ENCODE measurements around the gene LRBA.
"Not testable (repeated sequence)": the region's sequence is repeated elsewhere in the genome, so short reads cannot be mapped to it uniquely, and the experiment has no call there.

Gene LRBA

GRCh38 chr4:150540959-150541360 lies 474.1 kb downstream of the LRBA start:
- DNase-seq = no peak

- DNase-seq = no peak
Observed at GRCh38 chr4:150540536-150540935, 474.5 kb downstream of the LRBA start.

GRCh38 chr4:150537911-150538310 lies 477.2 kb downstream of the LRBA start:
- not testable (repeated sequence) for DNase-seq

- no peak for DNase-seq
Observed at GRCh38 chr4:150534818-150535217, 480.3 kb downstream of the LRBA start.

- no peak for DNase-seq
Observed at GRCh38 chr4:150533673-150534072, 481.4 kb downstream of the LRBA start.

GRCh38 chr4:150525321-150525868 lies 489.7 kb downstream of the LRBA start:
- DNase-seq = no peak

- DNase-seq = no peak
Observed at GRCh38 chr4:150518559-150518958, 496.5 kb downstream of the LRBA start.

GRCh38 chr4:150515135-150515534 lies 499.9 kb downstream of the LRBA start:
- DNase-seq = no peak

- DNase-seq = no peak
Observed at GRCh38 chr4:150514709-150515108, 500.4 kb downstream of the LRBA start.

- DNase-seq = no peak
Observed at GRCh38 chr4:150510176-150510865, 504.8 kb downstream of the LRBA start.

GRCh38 chr4:150507656-150508055 lies 507.4 kb downstream of the LRBA start:
- DNase-seq = not testable (repeated sequence)

GRCh38 chr4:150501983-150502382 lies 513.1 kb downstream of the LRBA start:
- no peak for DNase-seq

- no peak for DNase-seq
Observed at GRCh38 chr4:150501009-150501727, 513.9 kb downstream of the LRBA start.

GRCh38 chr4:150497612-150498011 lies 517.5 kb downstream of the LRBA start:
- DNase-seq = no peak

- DNase-seq = no peak
Observed at GRCh38 chr4:150495550-150495949, 519.5 kb downstream of the LRBA start.

- DNase-seq = no peak
Observed at GRCh38 chr4:150493851-150494250, 521.2 kb downstream of the LRBA start.

- no peak for DNase-seq
Observed at GRCh38 chr4:150491132-150492049, 523.7 kb downstream of the LRBA start.

- no peak for DNase-seq
Observed at GRCh38 chr4:150482581-150482980, 532.5 kb downstream of the LRBA start.

- no peak for DNase-seq
Observed at GRCh38 chr4:150479657-150480056, 535.4 kb downstream of the LRBA start.

- no peak for DNase-seq
Observed at GRCh38 chr4:150477869-150478268, 537.2 kb downstream of the LRBA start.

GRCh38 chr4:150476776-150477175 lies 538.3 kb downstream of the LRBA start:
- DNase-seq = no peak

- DNase-seq = no peak
Observed at GRCh38 chr4:150475763-150476162, 539.3 kb downstream of the LRBA start.

GRCh38 chr4:150464523-150464922 lies 550.6 kb downstream of the LRBA start:
- DNase-seq = no peak
